Immature natural killer cell (primary cell): ENCODE measurements around the gene UNC93B1. TPM values are rescaled to one million over a fixed set of nuclear protein-coding genes. Genes with fewer than 3 reads are reported as not detected.
"Not testable (repeated sequence)": the region's sequence is repeated elsewhere in the genome, so short reads cannot be mapped to it uniquely, and the experiment has no call there.

Experiments used
- DNase-seq, 3 donors: peaks; one replicate each; pipeline ENCODE4 v3.0.0; 2022; ENCODE audit warnings: mixed read lengths in 1 of 3
- H3K27ac Mint-ChIP-seq, 6 donors: one replicate each; pipeline ENCODE4 v1.8.0; 2020; ENCODE audit warnings: mixed read lengths in 6 of 6, mild to moderate bottlenecking in 5 of 6, inconsistent platforms in 4 of 6, moderate library complexity in 3 of 6
- H3K27me3 Mint-ChIP-seq, 3 donors: one replicate each; pipeline ENCODE4 v1.8.0; 2020 to 2021; ENCODE audit warnings: low read depth in 3 of 3, mild to moderate bottlenecking in 3 of 3, mixed read lengths in 3 of 3, moderate library complexity in 3 of 3, inconsistent platforms in 1 of 3
- H3K36me3 Mint-ChIP-seq, 3 donors: one replicate each; pipeline ENCODE4 v1.8.0; 2020; ENCODE audit warnings: mixed read lengths in 3 of 3, inconsistent platforms in 2 of 3, mild to moderate bottlenecking in 2 of 3
- H3K4me1 Mint-ChIP-seq, 2 donors: one replicate each; pipeline ENCODE4 v1.8.0; 2020; ENCODE audit warnings: inconsistent platforms in 2 of 2, mild to moderate bottlenecking in 2 of 2, mixed read lengths in 2 of 2, moderate library complexity in 1 of 2
- H3K4me3 Mint-ChIP-seq, 5 donors: one replicate each; pipeline ENCODE4 v1.8.0; 2020; ENCODE audit warnings: mild to moderate bottlenecking in 5 of 5, mixed read lengths in 5 of 5, inconsistent platforms in 3 of 5, moderate library complexity in 3 of 5
- H3K9me3 Mint-ChIP-seq, 6 donors: one replicate each; pipeline ENCODE4 v1.8.0; 2020; ENCODE audit warnings: mild to moderate bottlenecking in 6 of 6, mixed read lengths in 6 of 6, inconsistent platforms in 4 of 6, moderate library complexity in 3 of 6
- polyA plus RNA-seq, 3 donors: library from polyadenylated mRNA; unstranded; fragments of 300-500 nt; fragmentation: Illumina TruSeq; gene quantifications; one replicate each; pipeline ENCODE4 v1.2.3, GENCODE V29; 2021

Gene UNC93B1
- polyA plus RNA-seq, 3 donors from 2014 or later = 29.7 to 42.7 (median 38.6) TPM

GRCh38 chr11:67956236-67956635 lies 47.7 kb downstream of the UNC93B1 start:
- H3K27ac Mint-ChIP-seq = peak overlapping the region in 2 of 6 donors; percentile 30 to 71
- H3K4me1 Mint-ChIP-seq = peaks cover 0 to 10% of the 10 kb centered on the region in 2 donors
- DNase-seq, H3K9me3 Mint-ChIP-seq, H3K36me3 Mint-ChIP-seq: not testable (repeated sequence)
- H3K27me3 Mint-ChIP-seq = peaks cover 3 to 12% (median 8%) of the 10 kb centered on the region in 3 donors
- H3K4me3 Mint-ChIP-seq = peak overlapping the region in 4 of 5 donors; percentile 54 to 64 (median 62)

GRCh38 chr11:67955461-67956007 lies 48.4 kb downstream of the UNC93B1 start:
- Mint-ChIP-seq H3K27me3 (peaks cover 3 to 11% (median 10%) of the 10 kb centered on the region in 3 donors), H3K4me3 (peak overlapping the region; percentile 77 to 87 (median 85)), H3K27ac (peak overlapping the region in 5 of 6 donors; percentile 40 to 83 (median 80)), H3K4me1 (peaks cover 0 to 10% of the 10 kb centered on the region in 2 donors)
- DNase-seq = peak; percentile 70 to 79 (median 78)
- not testable (repeated sequence) for H3K36me3 Mint-ChIP-seq, H3K9me3 Mint-ChIP-seq

GRCh38 chr11:67954971-67955370 lies 48.9 kb downstream of the UNC93B1 start:
- Mint-ChIP-seq H3K27ac (peak overlapping the region in 3 of 6 donors; percentile 40 to 71 (median 53)), H3K4me3 (peak overlapping the region; percentile 71 to 87 (median 77)), H3K27me3 (peaks cover 6 to 11% (median 10%) of the 10 kb centered on the region in 3 donors), H3K4me1 (peaks cover 0 to 10% of the 10 kb centered on the region in 2 donors)
- DNase-seq = peak in 1 of 3 donors; percentile 22
- H3K36me3 Mint-ChIP-seq, H3K9me3 Mint-ChIP-seq: not testable (repeated sequence)

GRCh38 chr11:67954251-67954650 lies 49.6 kb downstream of the UNC93B1 start:
- H3K36me3 Mint-ChIP-seq, DNase-seq, H3K9me3 Mint-ChIP-seq: not testable (repeated sequence)
- peaks cover 0 to 10% of the 10 kb centered on the region in 2 donors for H3K4me1 Mint-ChIP-seq
- H3K4me3 Mint-ChIP-seq = peak overlapping the region; percentile 71 to 87 (median 77)
- H3K27me3 Mint-ChIP-seq = peaks cover 5 to 11% (median 10%) of the 10 kb centered on the region in 3 donors
- H3K27ac Mint-ChIP-seq = peak overlapping the region in 2 of 6 donors; percentile 40 to 53

GRCh38 chr11:67950705-67951104 lies 53.2 kb downstream of the UNC93B1 start:
- not testable (repeated sequence) for H3K9me3 Mint-ChIP-seq, H3K4me3 Mint-ChIP-seq, H3K27ac Mint-ChIP-seq, H3K36me3 Mint-ChIP-seq, DNase-seq, H3K4me1 Mint-ChIP-seq, H3K27me3 Mint-ChIP-seq

GRCh38 chr11:67947785-67948184 lies 56.1 kb downstream of the UNC93B1 start:
- H3K27me3 Mint-ChIP-seq, H3K36me3 Mint-ChIP-seq, H3K4me1 Mint-ChIP-seq, H3K4me3 Mint-ChIP-seq, H3K27ac Mint-ChIP-seq, DNase-seq, H3K9me3 Mint-ChIP-seq: not testable (repeated sequence)

GRCh38 chr11:67946403-67946802 lies 57.5 kb downstream of the UNC93B1 start:
- not testable (repeated sequence) for H3K4me3 Mint-ChIP-seq, DNase-seq, H3K27me3 Mint-ChIP-seq, H3K9me3 Mint-ChIP-seq, H3K36me3 Mint-ChIP-seq, H3K27ac Mint-ChIP-seq, H3K4me1 Mint-ChIP-seq

GRCh38 chr11:67943406-67943805 lies 60.5 kb downstream of the UNC93B1 start:
- not testable (repeated sequence) for DNase-seq, H3K36me3 Mint-ChIP-seq, H3K27me3 Mint-ChIP-seq, H3K9me3 Mint-ChIP-seq, H3K4me3 Mint-ChIP-seq, H3K4me1 Mint-ChIP-seq, H3K27ac Mint-ChIP-seq

Other genes with a start within 250 kb of the UNC93B1 start
- 1 to 10 TPM in 2 of 3 donors, not detected in 1; 3.4 to 3.8 TPM for gene ALDH3B1, start 6.2 kb upstream of the UNC93B1 start, polyA plus RNA-seq
- gene NDUFS8, start 26.6 kb upstream of the UNC93B1 start, polyA plus RNA-seq = 100 to 1,000 TPM; 204 to 258 (median 215) TPM
- 100 to 1,000 TPM in 1 of 3 donors, 10 to 100 TPM in 2; 93.0 to 132 (median 93.3) TPM for gene TCIRG1, start 34.9 kb upstream of the UNC93B1 start, polyA plus RNA-seq
- 1 to 10 TPM; 2.7 to 7.5 (median 4.9) TPM for gene CHKA, start 117.3 kb upstream of the UNC93B1 start, polyA plus RNA-seq
- gene KMT5B, start 209.2 kb upstream of the UNC93B1 start, polyA plus RNA-seq = 10 to 100 TPM; 23.9 to 58.5 (median 30.0) TPM